ENCODE measurements around the gene PNMA3.

Gene PNMA3

GRCh38 chrX:153032397-153033118 lies 23.7 kb upstream of the PNMA3 start:
- TF ChIP-seq ZNF274 (IDR thresholded peaks at IDR 0.05; ENCODE audit: low read depth, low read length) (no peak), YY1 (IDR thresholded peaks at IDR 0.05; ENCODE audit: insufficient read depth, insufficient read length) (no peak), SUZ12 (IDR thresholded peaks at IDR 0.05; ENCODE audit: extremely low read depth, insufficient read depth, insufficient read length) (no peak)
- Histone ChIP-seq H3K4me1 (ENCODE audit: insufficient read depth, insufficient read length) (no peaks in the 10 kb centered on the region), H3K9me3 (ENCODE audit: insufficient read depth, low read length) (no peaks in the 10 kb centered on the region), H3K4me3 (ENCODE audit: insufficient read length, low read depth) (no peak overlapping the region), H3K27me3 (ENCODE audit: insufficient read depth, insufficient read length) (no peaks in the 10 kb centered on the region), H3K9ac (ENCODE audit: insufficient read length, low read depth) (no peak overlapping the region), H3K36me3 (ENCODE audit: insufficient read depth, insufficient read length, low read length) (no peaks in the 10 kb centered on the region)
- no peak for DNase-seq (ENCODE audit: low read depth, low spot score)

GRCh38 chrX:153049093-153049492 lies 7.2 kb upstream of the PNMA3 start:
- Histone ChIP-seq H3K4me1 (ENCODE audit: insufficient read depth, insufficient read length) (no peaks in the 10 kb centered on the region), H3K9ac (ENCODE audit: insufficient read length, low read depth) (no peak overlapping the region), H3K36me3 (ENCODE audit: insufficient read depth, insufficient read length, low read length) (no peaks in the 10 kb centered on the region), H3K4me3 (ENCODE audit: insufficient read length, low read depth) (no peak overlapping the region), H3K9me3 (ENCODE audit: insufficient read depth, low read length) (peaks cover 7% of the 10 kb centered on the region; the same call in 1 of the 2 replicates), H3K27me3 (ENCODE audit: insufficient read depth, insufficient read length) (no peaks in the 10 kb centered on the region)
- no peak for DNase-seq (ENCODE audit: low read depth, low spot score)
- no peak for TF ChIP-seq SUZ12 (IDR thresholded peaks at IDR 0.05; ENCODE audit: extremely low read depth, insufficient read depth, insufficient read length)
- no peak for TF ChIP-seq ZNF274 (IDR thresholded peaks at IDR 0.05; ENCODE audit: low read depth, low read length)
- no peak for TF ChIP-seq YY1 (IDR thresholded peaks at IDR 0.05; ENCODE audit: insufficient read depth, insufficient read length)

GRCh38 chrX:153052534-153052933 lies 3.7 kb upstream of the PNMA3 start:
- Histone ChIP-seq H3K9me3 (ENCODE audit: insufficient read depth, low read length) (peaks cover 7% of the 10 kb centered on the region; the same call in 1 of the 2 replicates), H3K36me3 (ENCODE audit: insufficient read depth, insufficient read length, low read length) (no peaks in the 10 kb centered on the region), H3K4me3 (ENCODE audit: insufficient read length, low read depth) (no peak overlapping the region), H3K4me1 (ENCODE audit: insufficient read depth, insufficient read length) (no peaks in the 10 kb centered on the region), H3K9ac (ENCODE audit: insufficient read length, low read depth) (no peak overlapping the region), H3K27me3 (ENCODE audit: insufficient read depth, insufficient read length) (no peaks in the 10 kb centered on the region)
- TF ChIP-seq ZNF274 (IDR thresholded peaks at IDR 0.05; ENCODE audit: low read depth, low read length) (no peak), SUZ12 (IDR thresholded peaks at IDR 0.05; ENCODE audit: extremely low read depth, insufficient read depth, insufficient read length) (no peak), YY1 (IDR thresholded peaks at IDR 0.05; ENCODE audit: insufficient read depth, insufficient read length) (no peak)
- no peak for DNase-seq (ENCODE audit: low read depth, low spot score)

- H3K27me3 ChIP-seq (ENCODE audit: insufficient read depth, insufficient read length): no peaks in the 10 kb centered on the region
- H3K36me3 ChIP-seq (ENCODE audit: insufficient read depth, insufficient read length, low read length): peaks cover 4% of the 10 kb centered on the region
- H3K9ac ChIP-seq (ENCODE audit: insufficient read length, low read depth): no peak overlapping the region
- H3K4me3 ChIP-seq (ENCODE audit: insufficient read length, low read depth): peak overlapping the region; percentile 18
- no peak for DNase-seq (ENCODE audit: low read depth, low spot score)
- H3K9me3 ChIP-seq (ENCODE audit: insufficient read depth, low read length): no peaks in the 10 kb centered on the region
- TF ChIP-seq SUZ12 (IDR thresholded peaks at IDR 0.05; ENCODE audit: extremely low read depth, insufficient read depth, insufficient read length) (no peak), YY1 (IDR thresholded peaks at IDR 0.05; ENCODE audit: insufficient read depth, insufficient read length) (no peak), ZNF274 (IDR thresholded peaks at IDR 0.05; ENCODE audit: low read depth, low read length) (no peak)
- H3K4me1 ChIP-seq (ENCODE audit: insufficient read depth, insufficient read length): no peaks in the 10 kb centered on the region
These were observed 1.0 kb downstream of the PNMA3 start for GRCh38 chrX:153057281-153057680.

GRCh38 chrX:153059191-153060094 lies 3.2 kb downstream of the PNMA3 start:
- DNase-seq (ENCODE audit: low read depth, low spot score): no peak
- Histone ChIP-seq H3K27me3 (ENCODE audit: insufficient read depth, insufficient read length) (no peaks in the 10 kb centered on the region), H3K4me3 (ENCODE audit: insufficient read length, low read depth) (no peak overlapping the region), H3K4me1 (ENCODE audit: insufficient read depth, insufficient read length) (no peaks in the 10 kb centered on the region), H3K9ac (ENCODE audit: insufficient read length, low read depth) (no peak overlapping the region), H3K9me3 (ENCODE audit: insufficient read depth, low read length) (no peaks in the 10 kb centered on the region), H3K36me3 (ENCODE audit: insufficient read depth, insufficient read length, low read length) (peaks cover 4% of the 10 kb centered on the region)
- TF ChIP-seq ZNF274 (IDR thresholded peaks at IDR 0.05; ENCODE audit: low read depth, low read length): no peak
- no peak for TF ChIP-seq SUZ12 (IDR thresholded peaks at IDR 0.05; ENCODE audit: extremely low read depth, insufficient read depth, insufficient read length)
- no peak for TF ChIP-seq YY1 (IDR thresholded peaks at IDR 0.05; ENCODE audit: insufficient read depth, insufficient read length)

- H3K9ac ChIP-seq (ENCODE audit: insufficient read length, low read depth): no peak overlapping the region
- TF ChIP-seq ZNF274 (IDR thresholded peaks at IDR 0.05; ENCODE audit: low read depth, low read length): no peak
- no peak for TF ChIP-seq YY1 (IDR thresholded peaks at IDR 0.05; ENCODE audit: insufficient read depth, insufficient read length)
- TF ChIP-seq SUZ12 (IDR thresholded peaks at IDR 0.05; ENCODE audit: extremely low read depth, insufficient read depth, insufficient read length): no peak
- no peaks in the 10 kb centered on the region for H3K4me1 ChIP-seq (ENCODE audit: insufficient read depth, insufficient read length)
- H3K27me3 ChIP-seq (ENCODE audit: insufficient read depth, insufficient read length): no peaks in the 10 kb centered on the region
- no peak for DNase-seq (ENCODE audit: low read depth, low spot score)
- no peak overlapping the region for H3K4me3 ChIP-seq (ENCODE audit: insufficient read length, low read depth)
- H3K9me3 ChIP-seq (ENCODE audit: insufficient read depth, low read length): no peaks in the 10 kb centered on the region
- H3K36me3 ChIP-seq (ENCODE audit: insufficient read depth, insufficient read length, low read length): peaks cover 4% of the 10 kb centered on the region
These were observed 3.8 kb downstream of the PNMA3 start for GRCh38 chrX:153060095-153060445.

GRCh38 chrX:153061732-153062131 lies 5.5 kb downstream of the PNMA3 start:
- no peak for DNase-seq (ENCODE audit: low read depth, low spot score)
- no peak overlapping the region for H3K4me3 ChIP-seq (ENCODE audit: insufficient read length, low read depth)
- no peaks in the 10 kb centered on the region for H3K4me1 ChIP-seq (ENCODE audit: insufficient read depth, insufficient read length)
- no peak for TF ChIP-seq YY1 (IDR thresholded peaks at IDR 0.05; ENCODE audit: insufficient read depth, insufficient read length)
- TF ChIP-seq ZNF274 (IDR thresholded peaks at IDR 0.05; ENCODE audit: low read depth, low read length): no peak
- TF ChIP-seq SUZ12 (IDR thresholded peaks at IDR 0.05; ENCODE audit: extremely low read depth, insufficient read depth, insufficient read length): no peak
- no peaks in the 10 kb centered on the region for H3K9me3 ChIP-seq (ENCODE audit: insufficient read depth, low read length)
- H3K9ac ChIP-seq (ENCODE audit: insufficient read length, low read depth): no peak overlapping the region
- H3K27me3 ChIP-seq (ENCODE audit: insufficient read depth, insufficient read length): no peaks in the 10 kb centered on the region
- peaks cover 4% of the 10 kb centered on the region for H3K36me3 ChIP-seq (ENCODE audit: insufficient read depth, insufficient read length, low read length)

All from NT2/D1 (cell line).